Spleen (tissue), 11 donors: Measurements from ENCODE around the gene PHLDB1. TPM values are rescaled to one million over a fixed set of nuclear protein-coding genes. Genes with fewer than 3 reads are reported as not detected.
A peak's percentile ranks its signal among the peaks of the same experiment; 100 is the strongest.
"Not testable (repeated sequence)": the region's sequence is repeated elsewhere in the genome, so short reads cannot be mapped to it uniquely, and the experiment has no call there.

Experiments used
- DNase-seq: peaks from one replicate; pipeline ENCODE4 v3.0.0-alpha.2; 2020
- H3K27ac ChIP-seq, 8 donors: fragments of 200-600 bp; sonication (generic) in 7 of 8; 1 replicate in 4 of 8; 2 replicates in 4 of 8; pipeline versions ENCODE4 v1.5.0 to v1.8.0; 2016 to 2021; ENCODE audit warnings: inconsistent platforms in 4 of 8, mild to moderate bottlenecking in 4 of 8, moderate library complexity in 1 of 8
- H3K27me3 ChIP-seq, 7 donors: fragments of 200-600 bp; sonication (generic) in 6 of 7; replicated peaks in 1 of 7; 1 replicate in 4 of 7; 2 replicates in 3 of 7; pipeline versions ENCODE4 v1.5.0 to v1.8.0; 2016 to 2021; ENCODE audit warnings: inconsistent platforms in 3 of 7, mild to moderate bottlenecking in 1 of 7
- H3K36me3 ChIP-seq, 6 donors: fragments of 200-600 bp; sonication (generic) in 5 of 6; 1 replicate in 4 of 6; 2 replicates in 2 of 6; pipeline versions ENCODE4 v1.5.0 to v1.8.0; 2016 to 2021; ENCODE audit warnings: inconsistent platforms in 2 of 6
- H3K4me1 ChIP-seq, 6 donors: fragments of 200-600 bp; sonication (generic) in 5 of 6; 1 replicate in 3 of 6; 2 replicates in 3 of 6; pipeline versions ENCODE4 v1.5.0 to v1.8.0; 2016 to 2021; ENCODE audit warnings: inconsistent platforms in 3 of 6
- H3K4me3 ChIP-seq, 8 donors: fragments of 200-600 bp; sonication (generic) in 7 of 8; 1 replicate in 4 of 8; 2 replicates in 4 of 8; pipeline versions ENCODE4 v1.5.0 to v1.8.0; 2016 to 2021; ENCODE audit warnings: inconsistent platforms in 4 of 8, mild to moderate bottlenecking in 4 of 8, moderate library complexity in 2 of 8
- H3K9me3 ChIP-seq, 8 donors: fragments of 200-600 bp; sonication (generic) in 7 of 8; 1 replicate in 4 of 8; 2 replicates in 4 of 8; pipeline versions ENCODE4 v1.5.0 to v1.8.0; 2016 to 2021; ENCODE audit warnings: inconsistent platforms in 4 of 8
- POLR2A ChIP-seq, 3 donors: fragments of 450-650 bp; IDR thresholded peaks; one replicate each; pipeline ENCODE4 v1.5.1; 2017; ENCODE audit warnings: antibody characterized with exemption in 3 of 3, mild to moderate bottlenecking in 1 of 3
- POLR2AphosphoS5 ChIP-seq, 3 donors: sonication (generic); formaldehyde crosslinking; IDR thresholded peaks; one replicate each; pipeline ENCODE4 v1.5.1; 2017; ENCODE audit warnings: antibody characterized with exemption in 3 of 3
- WGBS, 5 donors: extraction: QIAGEN DNeasy Blood & Tissue Kit in 3 of 5; methylation state at CpG; one replicate each; pipeline versions ENCODE4 v1.1.5 to v1.1.7; 2013 to 2018; 5-methylcytosine and 5-hydroxymethylcytosine counted together
- intact Hi-C: fragments of 100-400 bp; cut with DNase I; formaldehyde crosslinking; loops from one replicate; pipeline ENCODE4 v1.15.0; 2023; ENCODE audit warnings: low total_unique reads
- polyA plus RNA-seq, 3 donors: library from polyadenylated mRNA; stranded (reverse); fragments of 200-250 nt; gene quantifications; one replicate each; pipeline ENCODE4 v1.2.1, GENCODE V29; 2013
- total RNA-seq, 7 donors: library from RNA; depleted of rRNA in 3 of 7; stranded (reverse); fragments of >200 nt in 3 of 7; fragmentation: NEBNext Ultra II Directional in 4 of 7; extraction: Animal tissue kit (Norgen Biotek cat#: 25700) in 4 of 7; gene quantifications; one replicate each; pipeline versions ENCODE4 v1.1.0 to v1.2.1, GENCODE V29; 2016 to 2021
- TF ChIP-seq, protein P1 (sequence below), 11 experiments: fragments of 200-600 bp in 7 of 11; fragments of 450-650 bp in 4 of 11; sonication (generic) in 4 of 11; IDR thresholded peaks in 8 of 11; conservative IDR thresholded peaks in 3 of 11; 1 replicate in 7 of 11; 2 replicates in 4 of 11; pipeline versions ENCODE4 v1.4.0 to v1.8.0; 2016 to 2021; ENCODE audit warnings: antibody characterized with exemption in 11 of 11, inconsistent platforms in 4 of 11, mild to moderate bottlenecking in 1 of 11
- donor health status: healthy with polysubstance abuse.
- donor health status: DM: no; HTN: no; CAD: no; lungs with moderate emphysema.
- donor health status: DM: no; HTN: no; CAD: no.
- donor health status: Bipolar disorder and iron deficiency.
- donor health status: healthy.
- donor health status: DM: no; HTN: no; CAD: no.
- donor health status: DM: yes; HTN: yes; CAD: no.

Gene PHLDB1
- total and polyA plus RNA-seq, 10 donors = 13.0 to 162 (median 69.9) TPM

DNA sequence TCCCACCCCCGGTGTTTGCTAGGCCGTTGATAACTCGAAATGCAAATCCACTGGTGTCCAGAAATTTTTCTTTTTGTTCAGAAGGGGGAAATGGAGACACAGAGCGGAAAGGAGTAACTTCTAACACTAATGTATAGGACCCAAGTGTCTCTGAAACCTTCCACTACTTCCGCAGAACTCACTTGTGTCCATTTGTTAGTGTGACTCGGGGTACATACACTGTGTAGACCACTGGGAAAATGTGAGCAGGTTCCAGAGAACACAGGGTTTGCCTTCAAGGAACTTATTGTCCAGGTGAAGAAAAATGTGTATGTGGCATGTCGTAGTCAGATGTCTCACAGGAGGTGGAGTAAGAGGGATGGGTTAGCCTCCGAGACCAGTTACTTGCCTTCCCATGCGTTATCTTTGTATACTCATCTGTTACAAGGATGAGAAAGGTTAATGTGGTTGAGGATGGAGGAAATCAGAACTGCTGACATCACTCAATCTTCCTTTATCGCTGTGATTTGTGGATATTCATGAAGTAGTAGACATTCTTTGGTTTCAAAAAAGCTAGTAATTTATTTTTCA is 34.3 kb upstream of the PHLDB1 start:
- H3K4me3 ChIP-seq = peak overlapping the region; percentile 81 to 98 (median 93)
- no peak for DNase-seq
- intact Hi-C loops = no loop called here
- H3K9me3 ChIP-seq = no peaks in the 10 kb centered on the region
- peak overlapping the region; percentile 98 to 99 (median 99) for H3K27ac ChIP-seq
- WGBS, 5 donors = 2 to 5% (median 4%) methylated on average over 10 of the region's 10 CpGs
- H3K36me3 ChIP-seq = peaks cover 0 to 20% (median 0%) of the 10 kb centered on the region in 6 donors
- no peak for TF ChIP-seq POLR2AphosphoS5 (IDR thresholded peaks at IDR 0.05)
- TF ChIP-seq, protein P1, sequence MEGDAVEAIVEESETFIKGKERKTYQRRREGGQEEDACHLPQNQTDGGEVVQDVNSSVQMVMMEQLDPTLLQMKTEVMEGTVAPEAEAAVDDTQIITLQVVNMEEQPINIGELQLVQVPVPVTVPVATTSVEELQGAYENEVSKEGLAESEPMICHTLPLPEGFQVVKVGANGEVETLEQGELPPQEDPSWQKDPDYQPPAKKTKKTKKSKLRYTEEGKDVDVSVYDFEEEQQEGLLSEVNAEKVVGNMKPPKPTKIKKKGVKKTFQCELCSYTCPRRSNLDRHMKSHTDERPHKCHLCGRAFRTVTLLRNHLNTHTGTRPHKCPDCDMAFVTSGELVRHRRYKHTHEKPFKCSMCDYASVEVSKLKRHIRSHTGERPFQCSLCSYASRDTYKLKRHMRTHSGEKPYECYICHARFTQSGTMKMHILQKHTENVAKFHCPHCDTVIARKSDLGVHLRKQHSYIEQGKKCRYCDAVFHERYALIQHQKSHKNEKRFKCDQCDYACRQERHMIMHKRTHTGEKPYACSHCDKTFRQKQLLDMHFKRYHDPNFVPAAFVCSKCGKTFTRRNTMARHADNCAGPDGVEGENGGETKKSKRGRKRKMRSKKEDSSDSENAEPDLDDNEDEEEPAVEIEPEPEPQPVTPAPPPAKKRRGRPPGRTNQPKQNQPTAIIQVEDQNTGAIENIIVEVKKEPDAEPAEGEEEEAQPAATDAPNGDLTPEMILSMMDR (IDR thresholded peaks at IDR 0.05 in 8 of 11, conservative IDR thresholded peaks at IDR 0.05 in 3 of 11) = no peak
- no peak for TF ChIP-seq POLR2A (IDR thresholded peaks at IDR 0.05)
- peaks cover 33 to 65% (median 56%) of the 10 kb centered on the region in 6 donors for H3K4me1 ChIP-seq
- no peaks in the 10 kb centered on the region for H3K27me3 ChIP-seq

DNA sequence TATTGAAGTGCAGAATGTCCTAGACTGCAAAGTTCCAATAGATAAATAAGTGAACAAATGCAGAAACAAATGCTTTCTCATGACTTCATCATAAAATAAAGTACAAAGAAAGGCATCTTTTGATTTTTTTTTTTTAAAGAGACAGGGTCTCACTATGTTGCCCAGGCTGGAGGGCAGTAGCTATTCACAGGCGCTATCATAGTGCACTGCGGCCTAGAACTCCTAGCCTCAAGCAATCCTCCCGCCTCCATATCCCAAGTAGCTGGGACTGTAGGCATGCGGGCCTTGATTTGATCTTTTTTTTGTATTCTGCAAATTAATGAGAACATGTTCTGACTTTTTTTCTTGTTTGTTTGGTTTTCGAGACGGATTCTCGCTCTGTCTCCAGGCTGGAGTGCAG is 32.8 kb upstream of the PHLDB1 start:
- H3K27me3 ChIP-seq = no peaks in the 10 kb centered on the region
- no peak for DNase-seq
- intact Hi-C loops = no loop called here
- WGBS, 5 donors = 90 to 97% (median 94%) methylated on average over 7 of the region's 7 CpGs
- H3K9me3 ChIP-seq = no peaks in the 10 kb centered on the region
- TF ChIP-seq, protein P1 (IDR thresholded peaks at IDR 0.05 in 8 of 11, conservative IDR thresholded peaks at IDR 0.05 in 3 of 11) = no peak
- TF ChIP-seq POLR2AphosphoS5 (IDR thresholded peaks at IDR 0.05) (no peak), POLR2A (IDR thresholded peaks at IDR 0.05) (no peak)
- H3K27ac ChIP-seq = no peak overlapping the region
- peaks cover 0 to 20% (median 0%) of the 10 kb centered on the region in 6 donors for H3K36me3 ChIP-seq
- H3K4me1 ChIP-seq = peaks cover 33 to 80% (median 69%) of the 10 kb centered on the region in 6 donors
- peak overlapping the region in 2 of 8 donors; percentile 91 to 95 for H3K4me3 ChIP-seq

GRCh38 chr11:118577995-118578394 is 29.4 kb upstream of the PHLDB1 start:
- H3K27me3 ChIP-seq, H3K4me3 ChIP-seq, intact Hi-C loops, DNase-seq, H3K27ac ChIP-seq, H3K9me3 ChIP-seq: not testable (repeated sequence)
- peaks cover 33 to 87% (median 71%) of the 10 kb centered on the region in 6 donors for H3K4me1 ChIP-seq
- peaks cover 0 to 50% (median 14%) of the 10 kb centered on the region in 6 donors for H3K36me3 ChIP-seq

GRCh38 chr11:118581057-118581456 is 26.4 kb upstream of the PHLDB1 start:
- WGBS, 5 donors = 63 to 76% (median 73%) methylated on average over 6 of the region's 6 CpGs
- intact Hi-C loops = no loop called here
- peaks cover 10 to 57% (median 40%) of the 10 kb centered on the region in 6 donors for H3K4me1 ChIP-seq
- TF ChIP-seq, protein P1 (IDR thresholded peaks at IDR 0.05 in 8 of 11, conservative IDR thresholded peaks at IDR 0.05 in 3 of 11) = no peak
- TF ChIP-seq POLR2A (IDR thresholded peaks at IDR 0.05) = no peak
- no peak for TF ChIP-seq POLR2AphosphoS5 (IDR thresholded peaks at IDR 0.05)
- DNase-seq = no peak
- H3K36me3 ChIP-seq = peaks cover 0 to 76% (median 45%) of the 10 kb centered on the region in 6 donors
- H3K27ac ChIP-seq = peak overlapping the region in 2 of 8 donors; percentile 22 to 37
- no peak overlapping the region for H3K4me3 ChIP-seq
- H3K27me3 ChIP-seq = no peaks in the 10 kb centered on the region
- H3K9me3 ChIP-seq = no peaks in the 10 kb centered on the region
